Measurements from ENCODE around the gene SH3GL1. TPM values are rescaled to one million over a fixed set of nuclear protein-coding genes. Genes with fewer than 3 reads are reported as not detected.

SH3GL1 gene
- total and polyA plus RNA-seq, 9 of the 15 experiments (the other 6 are each of a cell fraction or from before 2014, with no cell fraction given), result 1.7 to 75.3 (median 25.7) TPM

DNA sequence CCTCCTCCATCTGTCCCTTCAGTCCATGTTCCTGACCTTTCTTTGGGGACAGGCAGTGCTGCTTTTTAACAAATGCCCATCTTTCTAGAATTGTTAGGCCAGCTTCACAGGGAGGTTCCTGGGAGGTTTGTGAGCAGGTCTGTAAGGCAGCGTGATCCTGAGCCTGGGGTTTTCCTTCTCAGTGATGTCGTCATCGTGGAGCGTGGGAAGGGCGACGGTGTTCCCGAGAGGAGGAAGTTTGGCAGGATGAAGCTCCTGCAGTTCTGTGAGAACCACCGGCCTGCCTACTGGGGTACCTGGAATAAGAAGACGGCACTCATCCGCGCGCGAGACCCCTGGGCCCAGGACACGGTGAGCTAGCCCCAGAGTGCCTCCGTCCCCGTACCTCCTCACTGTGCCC lies 28.9 kb upstream of the SH3GL1 start:
- TF ChIP-seq COPS2 (conservative IDR thresholded peaks at IDR 0.05) (no peak), ZFP1 (CRISPR knock-in tag; IDR thresholded peaks at IDR 0.05) (no peak), TFAP4 (CRISPR knock-in tag; IDR thresholded peaks at IDR 0.05; ENCODE audit: borderline replicate concordance) (no peak), ARNT (IDR thresholded peaks at IDR 0.05) (no peak), ZNF655 (CRISPR knock-in tag; IDR thresholded peaks at IDR 0.05) (no peak), ZNF239 (CRISPR knock-in tag; IDR thresholded peaks at IDR 0.05) (no peak), THRB (CRISPR knock-in tag; conservative IDR thresholded peaks at IDR 0.05) (no peak), BRCA1 (IDR thresholded peaks at IDR 0.05) (no peak), BRCA1 (CRISPR knock-in tag; IDR thresholded peaks at IDR 0.05) (no peak), BRD4 (IDR thresholded peaks at IDR 0.05) (no peak), ZNF695 (CRISPR knock-in tag; IDR thresholded peaks at IDR 0.05) (no peak), ATF1 (CRISPR knock-in tag; IDR thresholded peaks at IDR 0.05) (no peak), ATF1 (tag; IDR thresholded peaks at IDR 0.05) (no peak), FOSL1 (tag; conservative IDR thresholded peaks at IDR 0.05) (no peak), DDX20 (tag; IDR thresholded peaks at IDR 0.05; ENCODE audit: low read depth) (no peak), ZNF75A (CRISPR knock-in tag; IDR thresholded peaks at IDR 0.05) (no peak), ZC3H11A (IDR thresholded peaks at IDR 0.05; ENCODE audit: low read depth, low read length) (no peak), LARP7 (IDR thresholded peaks at IDR 0.05) (no peak)
- TF ChIP-seq, protein P1, sequence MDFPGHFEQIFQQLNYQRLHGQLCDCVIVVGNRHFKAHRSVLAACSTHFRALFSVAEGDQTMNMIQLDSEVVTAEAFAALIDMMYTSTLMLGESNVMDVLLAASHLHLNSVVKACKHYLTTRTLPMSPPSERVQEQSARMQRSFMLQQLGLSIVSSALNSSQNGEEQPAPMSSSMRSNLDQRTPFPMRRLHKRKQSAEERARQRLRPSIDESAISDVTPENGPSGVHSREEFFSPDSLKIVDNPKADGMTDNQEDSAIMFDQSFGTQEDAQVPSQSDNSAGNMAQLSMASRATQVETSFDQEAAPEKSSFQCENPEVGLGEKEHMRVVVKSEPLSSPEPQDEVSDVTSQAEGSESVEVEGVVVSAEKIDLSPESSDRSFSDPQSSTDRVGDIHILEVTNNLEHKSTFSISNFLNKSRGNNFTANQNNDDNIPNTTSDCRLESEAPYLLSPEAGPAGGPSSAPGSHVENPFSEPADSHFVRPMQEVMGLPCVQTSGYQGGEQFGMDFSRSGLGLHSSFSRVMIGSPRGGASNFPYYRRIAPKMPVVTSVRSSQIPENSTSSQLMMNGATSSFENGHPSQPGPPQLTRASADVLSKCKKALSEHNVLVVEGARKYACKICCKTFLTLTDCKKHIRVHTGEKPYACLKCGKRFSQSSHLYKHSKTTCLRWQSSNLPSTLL (IDR thresholded peaks at IDR 0.05), result no peak
- Histone ChIP-seq H3K79me2 (ENCODE audit: control insufficient read depth, insufficient read depth, low read length) (no peaks in the 10 kb centered on the region), H3K4me3 (no peak overlapping the region), H3K4me2 (ENCODE audit: insufficient read depth, low read length) (no peak overlapping the region), H3K27me3 (ENCODE audit: control insufficient read depth in 2 of 2, insufficient read depth in 2 of 2, low read length in 2 of 2) (no peaks in the 10 kb centered on the region), H3K9ac (ENCODE audit: insufficient read depth in 1 of 2, low read depth in 2 of 2, low read length in 2 of 2) (no peak overlapping the region), H4K20me1 (replicated peaks; ENCODE audit: control insufficient read depth, insufficient read depth, low read length) (0 out of 2 replicates have a peak, but pooled peaks cover under 1% of the 10 kb centered on the region), H3K9me3 (replicated peaks; ENCODE audit: control insufficient read depth, insufficient read depth, low read depth, low read length) (no peaks in the 10 kb centered on the region), H3K4me1 (replicated peaks in 1 of 2; ENCODE audit: control insufficient read depth in 2 of 2, insufficient read depth in 2 of 2, low read length in 2 of 2) (peaks cover 0 to 2% of the 10 kb centered on the region in 2 experiments; a peak in 1 of 5 replicates), H3K36me3 (ENCODE audit: control insufficient read depth, insufficient read depth, low read length) (peaks cover 86% of the 10 kb centered on the region; the same call in 2 of the 3 replicates), H2AFZ (ENCODE audit: low read depth, low read length) (no peak overlapping the region), H3K27ac (ENCODE audit: extremely low read depth, low read depth, low read length) (no peak overlapping the region), H3K9me1 (ENCODE audit: control insufficient read depth, insufficient read depth, low read length) (no peaks in the 10 kb centered on the region)
- DNase-seq (ENCODE audit: extremely low read depth in 1 of 4, low spot score in 3 of 4) (no peak), ATAC-seq (no peak), FAIRE-seq (no peak)
- 97% methylated on average over 8 of the region's 16 CpGs for WGBS (ENCODE audit: insufficient coverage, low coverage, missing lambda C conversion rate)
- intact Hi-C loops (cut with micrococcal nuclease) (no loop called here), in situ Hi-C loops (cut with MboI) (no loop called here)
- ChIA-PET POLR2A (interaction anchor here (0.5 to 2.2 kb wide), 5 partner anchors 11 to 704 kb away, joined by 3 to 28 read pairs (median 3); no protein-coding TSS in a partner anchor), CTCF (ENCODE audit: low intra/inter-chr PET ratio) (no interaction called here)
- BruUV-seq (replicated peaks), result no TSS peak

Measured in K562 (cell line).